MM.1S (cell line): ENCODE data around the gene NDEL1.

Experiments used
- DNase-seq: peaks from one replicate; pipeline ENCODE4 v3.0.0-alpha.2; 2015
- H2AFZ ChIP-seq: fragments of 300-600 bp; sonication (generic); 2 replicates; pipeline ENCODE4 v1.6.0; 2016; ENCODE audit warnings: antibody characterized with exemption, low read length
- H3F3A ChIP-seq: fragments of 300-600 bp; sonication (generic); 2 replicates; pipeline ENCODE4 v1.6.1; 2016; ENCODE audit warnings: mild to moderate bottlenecking, antibody characterized with exemption, low read length, moderate library complexity, mixed read lengths; ENCODE audit not compliant: insufficient read depth
- H3K27ac ChIP-seq: fragments of 300-600 bp; sonication (generic); 2 replicates; pipeline ENCODE4 v1.5.1; 2016; ENCODE audit warnings: mild to moderate bottlenecking, low read length
- H3K27me3 ChIP-seq: fragments of 300-600 bp; sonication (generic); replicated peaks from 2 replicates; pipeline ENCODE4 v1.6.0; 2016; ENCODE audit warnings: low read length; ENCODE audit not compliant: insufficient read depth
- H3K36me3 ChIP-seq: fragments of 300-600 bp; sonication (generic); replicated peaks from 2 replicates; pipeline ENCODE4 v1.6.1; 2016; ENCODE audit warnings: mild to moderate bottlenecking, low read length, mixed read lengths; ENCODE audit not compliant: insufficient read depth
- H3K4me1 ChIP-seq: fragments of 300-600 bp; sonication (generic); 2 replicates; pipeline ENCODE4 v1.6.1; 2016; ENCODE audit warnings: low read length, mixed read lengths
- H3K4me2 ChIP-seq: fragments of 300-600 bp; sonication (generic); 2 replicates; pipeline ENCODE4 v1.6.0; 2016; ENCODE audit warnings: low read depth, low read length
- H3K4me3 ChIP-seq: fragments of 300-600 bp; sonication (generic); 2 replicates; pipeline ENCODE4 v1.5.1; 2016; ENCODE audit warnings: low read length, mixed read lengths
- H3K79me2 ChIP-seq: fragments of 300-600 bp; sonication (generic); 2 replicates; pipeline ENCODE4 v1.6.1; 2016; ENCODE audit warnings: mixed run types, low read length, mixed read lengths
- H3K9ac ChIP-seq: fragments of 300-600 bp; sonication (generic); 2 replicates; pipeline ENCODE4 v1.6.1; 2016; ENCODE audit warnings: low read length, mixed read lengths
- H3K9me2 ChIP-seq: fragments of 300-600 bp; sonication (generic); replicated peaks from 2 replicates; pipeline ENCODE4 v1.6.1; 2016; ENCODE audit warnings: mild to moderate bottlenecking, low read length, mixed read lengths; ENCODE audit not compliant: insufficient read depth
- H3K9me3 ChIP-seq: fragments of 300-600 bp; sonication (generic); replicated peaks from 2 replicates; pipeline ENCODE4 v1.6.1; 2016; ENCODE audit warnings: mild to moderate bottlenecking, low read length, mixed read lengths; ENCODE audit not compliant: insufficient read depth
- H4K20me1 ChIP-seq: fragments of 300-600 bp; sonication (generic); 2 replicates; pipeline ENCODE4 v1.6.1; 2016; ENCODE audit warnings: mild to moderate bottlenecking, low read length, moderate library complexity, mixed read lengths; ENCODE audit not compliant: insufficient read depth
- CTCF ChIP-seq: fragments of 300-600 bp; sonication (generic); IDR thresholded peaks from 2 replicates; pipeline ENCODE4 v1.5.1; 2016; ENCODE audit warnings: antibody characterized with exemption, low read length, mixed read lengths
- EZH2 ChIP-seq: fragments of 300-600 bp; sonication (generic); optimal IDR thresholded peaks from 2 replicates; pipeline ENCODE3; 2017; ENCODE audit warnings: low read depth, mild to moderate bottlenecking, antibody characterized with exemption, low read length, mixed read lengths
- EZH2phosphoT487 ChIP-seq: fragments of 300-600 bp; sonication (generic); IDR thresholded peaks from 2 replicates; pipeline ENCODE4 v1.6.1; 2018; ENCODE audit warnings: antibody characterized with exemption, low read length

NDEL1 gene

GRCh38 chr17:8502126-8502525, 66.4 kb downstream of the NDEL1 start:
- TF ChIP-seq EZH2 (no peak), EZH2phosphoT487 (no peak), CTCF (no peak)
- Histone ChIP-seq H4K20me1 (no peaks in the 10 kb centered on the region), H3K4me2 (no peak overlapping the region), H3K4me1 (no peaks in the 10 kb centered on the region), H3K27me3 (no peaks in the 10 kb centered on the region), H3K9me3 (no peaks in the 10 kb centered on the region), H3K79me2 (no peaks in the 10 kb centered on the region), H3F3A (no peaks in the 10 kb centered on the region), H3K27ac (no peak overlapping the region), H2AFZ (no peak overlapping the region), H3K9ac (no peak overlapping the region), H3K9me2 (no peaks in the 10 kb centered on the region), H3K4me3 (no peak overlapping the region), H3K36me3 (no peaks in the 10 kb centered on the region)
- DNase-seq, result no peak

GRCh38 chr17:8503368-8503767, 67.7 kb downstream of the NDEL1 start:
- Histone ChIP-seq H3F3A (no peaks in the 10 kb centered on the region), H3K79me2 (no peaks in the 10 kb centered on the region), H3K9ac (no peak overlapping the region), H3K4me2 (no peak overlapping the region), H3K4me1 (no peaks in the 10 kb centered on the region), H3K4me3 (no peak overlapping the region), H3K27me3 (no peaks in the 10 kb centered on the region), H4K20me1 (no peaks in the 10 kb centered on the region), H2AFZ (no peak overlapping the region), H3K9me2 (no peaks in the 10 kb centered on the region), H3K27ac (no peak overlapping the region), H3K36me3 (no peaks in the 10 kb centered on the region), H3K9me3 (no peaks in the 10 kb centered on the region)
- DNase-seq, result no peak
- TF ChIP-seq CTCF (no peak), EZH2phosphoT487 (no peak), EZH2 (no peak)

- H2AFZ ChIP-seq, result no peak overlapping the region
- no peak overlapping the region for H3K4me2 ChIP-seq
- no peaks in the 10 kb centered on the region for H3K27me3 ChIP-seq
- no peaks in the 10 kb centered on the region for H3K9me2 ChIP-seq
- no peak overlapping the region for H3K27ac ChIP-seq
- H3K9me3 ChIP-seq, result no peaks in the 10 kb centered on the region
- H3K79me2 ChIP-seq, result no peaks in the 10 kb centered on the region
- no peak overlapping the region for H3K9ac ChIP-seq
- H3F3A ChIP-seq, result no peaks in the 10 kb centered on the region
- DNase-seq, result no peak
- no peaks in the 10 kb centered on the region for H3K4me1 ChIP-seq
- TF ChIP-seq EZH2phosphoT487 (no peak), CTCF (no peak), EZH2 (no peak)
- H3K4me3 ChIP-seq, result no peak overlapping the region
- H4K20me1 ChIP-seq, result no peaks in the 10 kb centered on the region
- H3K36me3 ChIP-seq, result no peaks in the 10 kb centered on the region
These were observed 68.1 kb downstream of the NDEL1 start for GRCh38 chr17:8503807-8504206.
